GM13976 (cell line): ENCODE data around the gene DNAAF1.

Experiments used
- DNase-seq: peaks from one replicate; pipeline ENCODE4 v3.0.0; 2012; ENCODE audit warnings: low spot score
- in situ Hi-C: fragments of 300-500 bp; cut with MboI; formaldehyde crosslinking; loops from one replicate; pipeline ENCODE4 v1.12.0; 2022; ENCODE audit warnings: low sequenced_read_pairs, mixed read lengths, inconsistent platforms; ENCODE audit not compliant: unreplicated experiment
- TF ChIP-seq, protein P1 (sequence below): IDR thresholded peaks from 2 replicates; pipeline ENCODE4 v1.5.1; 2012; ENCODE audit warnings: borderline replicate concordance, mild to moderate bottlenecking; ENCODE audit not compliant: insufficient read depth; ENCODE audit errors: extremely low read depth, missing control alignments, control extremely low read depth

The DNAAF1 gene

DNA sequence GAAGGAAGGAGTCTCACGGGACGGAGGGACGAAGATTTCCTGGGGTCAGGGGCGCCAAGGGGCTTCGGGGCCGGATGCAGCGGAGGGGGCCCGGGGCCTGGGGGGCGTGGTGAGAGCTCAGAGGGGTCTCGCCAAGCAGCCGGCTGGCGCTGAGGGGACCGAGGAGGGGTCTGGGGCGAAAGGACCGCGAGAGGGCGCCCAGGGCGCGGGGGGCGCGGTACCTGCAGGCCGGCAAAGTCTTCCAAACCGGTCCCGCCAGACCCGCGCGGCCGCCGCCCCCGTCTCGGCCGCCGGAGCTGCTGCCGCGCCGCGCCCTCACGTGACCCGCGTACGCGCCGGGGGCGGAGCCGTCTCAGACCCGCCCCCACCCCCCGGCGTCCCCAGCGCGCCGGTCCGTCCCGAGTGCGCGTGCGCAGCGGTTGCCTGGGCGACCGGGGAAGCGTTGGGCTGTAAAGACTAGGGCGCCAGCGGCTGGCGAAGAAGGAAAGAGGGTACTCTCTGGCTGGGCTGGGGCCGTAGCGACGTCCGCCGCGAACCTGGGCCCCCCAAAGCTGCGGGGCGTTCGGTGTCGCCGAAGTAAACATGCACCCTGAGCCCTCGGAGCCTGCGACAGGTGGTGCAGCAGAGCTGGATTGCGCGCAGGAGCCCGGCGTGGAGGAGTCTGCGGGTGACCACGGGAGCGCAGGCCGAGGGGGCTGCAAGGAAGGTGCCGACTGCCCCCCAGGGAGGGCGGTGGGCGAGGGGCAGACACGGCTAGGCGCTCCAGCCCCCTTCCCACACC, at the start of gene DNAAF1, which contains the start of gene HSDL1:
Gene DNAAF1, plus strand, starts transcription at position 450 of the 781 bp plus-strand sequence. Its CDS starts 133 bp downstream, at position 583.
Gene HSDL1, minus strand, starts transcription at position 319 of the 781 bp plus-strand sequence. CDS start 13,856 bp downstream, outside the sequence.
- DNase-seq: peak; percentile 99
- in situ Hi-C loops: no loop called here
- TF ChIP-seq, protein P1, sequence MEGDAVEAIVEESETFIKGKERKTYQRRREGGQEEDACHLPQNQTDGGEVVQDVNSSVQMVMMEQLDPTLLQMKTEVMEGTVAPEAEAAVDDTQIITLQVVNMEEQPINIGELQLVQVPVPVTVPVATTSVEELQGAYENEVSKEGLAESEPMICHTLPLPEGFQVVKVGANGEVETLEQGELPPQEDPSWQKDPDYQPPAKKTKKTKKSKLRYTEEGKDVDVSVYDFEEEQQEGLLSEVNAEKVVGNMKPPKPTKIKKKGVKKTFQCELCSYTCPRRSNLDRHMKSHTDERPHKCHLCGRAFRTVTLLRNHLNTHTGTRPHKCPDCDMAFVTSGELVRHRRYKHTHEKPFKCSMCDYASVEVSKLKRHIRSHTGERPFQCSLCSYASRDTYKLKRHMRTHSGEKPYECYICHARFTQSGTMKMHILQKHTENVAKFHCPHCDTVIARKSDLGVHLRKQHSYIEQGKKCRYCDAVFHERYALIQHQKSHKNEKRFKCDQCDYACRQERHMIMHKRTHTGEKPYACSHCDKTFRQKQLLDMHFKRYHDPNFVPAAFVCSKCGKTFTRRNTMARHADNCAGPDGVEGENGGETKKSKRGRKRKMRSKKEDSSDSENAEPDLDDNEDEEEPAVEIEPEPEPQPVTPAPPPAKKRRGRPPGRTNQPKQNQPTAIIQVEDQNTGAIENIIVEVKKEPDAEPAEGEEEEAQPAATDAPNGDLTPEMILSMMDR: no peak

DNA sequence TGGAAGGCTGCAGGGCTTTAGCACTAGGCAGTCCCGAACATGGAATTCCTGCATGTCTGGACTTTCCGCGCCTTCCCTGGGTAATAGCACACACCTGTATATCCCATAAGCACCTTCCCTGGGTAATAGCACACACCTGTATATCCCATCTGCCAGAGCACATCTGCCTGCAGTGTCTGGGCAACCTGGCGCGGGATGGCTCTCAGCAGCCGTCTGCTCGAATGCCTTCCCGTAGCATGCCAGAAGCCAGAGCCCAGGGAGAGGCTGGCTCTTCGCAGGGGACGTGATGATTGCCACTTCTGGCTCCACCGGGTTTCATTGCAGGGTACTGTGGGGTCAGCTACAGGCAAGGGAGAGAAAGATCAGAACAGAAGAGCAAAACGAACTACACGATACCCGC, 49.6 kb upstream of the DNAAF1 start:
- no peak for DNase-seq
- TF ChIP-seq, protein P1: no peak
- in situ Hi-C loops: no loop called here

DNA sequence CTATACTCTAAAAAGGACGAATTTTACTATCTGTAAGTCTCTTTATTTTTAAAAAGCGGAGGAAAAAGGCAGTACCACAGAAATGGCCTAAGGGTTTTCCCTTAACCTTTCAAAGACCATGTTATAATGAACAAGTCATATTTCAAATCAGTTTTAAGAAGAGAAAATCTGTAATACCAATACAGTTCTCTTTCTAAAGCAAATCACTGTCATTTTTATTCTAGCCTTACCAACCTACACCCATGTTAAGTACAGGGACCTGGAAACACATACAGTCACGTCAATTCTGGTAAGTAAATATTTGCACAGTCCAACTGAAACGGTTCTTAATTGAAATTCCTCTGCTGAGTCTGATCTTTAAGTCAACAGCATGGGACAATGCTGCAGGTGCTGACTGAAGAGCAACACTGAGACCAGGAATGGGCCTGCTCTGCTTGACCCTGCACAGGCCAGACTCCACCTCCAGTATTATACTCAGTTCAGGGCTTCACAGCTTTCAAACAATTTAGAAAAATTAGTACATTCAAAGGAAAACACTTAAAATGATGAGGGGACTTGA, 48.6 kb upstream of the DNAAF1 start:
- no peak for DNase-seq
- in situ Hi-C loops: no loop called here
- TF ChIP-seq, protein P1: no peak

DNA sequence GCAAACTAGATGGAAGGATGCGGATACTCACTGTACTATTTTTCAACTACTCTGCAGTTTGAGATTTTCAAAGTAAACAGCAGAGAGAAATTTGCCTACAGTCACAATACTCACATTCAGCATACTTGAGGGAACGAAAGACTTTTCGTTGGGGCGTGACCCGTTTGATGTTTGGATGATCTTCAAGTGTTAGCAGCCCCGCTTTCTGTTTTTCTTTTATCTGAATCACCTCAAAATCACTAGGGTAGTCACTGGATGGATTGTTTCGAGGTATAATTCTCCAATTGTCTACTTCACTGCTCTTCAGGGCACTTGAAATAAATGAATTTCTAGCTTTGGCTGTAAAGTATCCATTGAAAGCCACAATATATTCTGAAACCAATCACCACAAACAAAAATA, 46.2 kb upstream of the DNAAF1 start:
- in situ Hi-C loops: no loop called here
- TF ChIP-seq, protein P1: no peak
- DNase-seq: no peak

DNA sequence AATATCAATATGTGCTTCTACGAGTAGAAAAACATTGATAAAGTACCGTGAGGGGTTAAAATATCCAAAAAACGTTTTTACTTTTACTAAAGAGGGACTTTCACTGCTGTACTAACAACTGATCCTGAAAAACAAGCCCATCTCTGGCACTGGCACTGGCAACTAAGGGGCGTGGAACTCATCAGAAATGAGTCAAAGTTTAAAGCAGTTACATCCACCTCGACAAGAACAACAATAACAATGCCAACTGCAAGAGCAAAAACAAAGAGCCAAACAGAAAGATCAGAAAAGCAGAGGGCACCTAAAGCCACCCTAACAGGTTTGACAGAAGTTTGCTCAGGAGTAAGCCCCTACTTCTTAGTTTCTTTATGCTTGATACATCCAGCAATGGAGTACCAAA, 41.4 kb upstream of the DNAAF1 start:
- in situ Hi-C loops: no loop called here
- TF ChIP-seq, protein P1: no peak
- DNase-seq: no peak

DNA sequence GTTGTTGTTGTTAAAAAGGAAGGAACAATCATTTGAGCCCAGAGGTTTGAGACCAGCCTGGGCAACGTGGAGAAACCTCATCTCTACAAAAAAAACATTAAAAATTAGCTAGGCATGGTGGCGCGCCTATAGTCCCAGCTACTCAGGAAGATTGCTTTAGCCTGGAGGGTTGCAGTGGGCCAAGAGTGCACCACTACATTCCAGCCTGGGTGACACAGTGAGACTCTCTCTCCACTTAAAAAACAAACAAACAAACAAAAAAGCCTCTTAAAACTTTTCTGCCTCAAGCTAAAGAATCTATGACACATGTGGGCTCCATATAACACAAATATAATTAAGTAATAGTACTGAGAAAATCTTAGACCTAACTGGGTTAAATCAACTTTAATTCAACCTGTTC, 40.9 kb upstream of the DNAAF1 start:
- no peak for DNase-seq
- in situ Hi-C loops: no loop called here
- TF ChIP-seq, protein P1: no peak
